Sigmoid colon (tissue), 4 donors: ENCODE results near the gene COPS3.

ENCODE experiments used
- CTCF ChIP-seq, 4 experiments: fragments of 450-650 bp in 3 of 4; fragments of 200-600 bp in 1 of 4; IDR thresholded peaks; one replicate each; pipeline ENCODE4 v1.5.1; 2016 to 2019; ENCODE audit warnings: antibody characterized with exemption in 4 of 4, mild to moderate bottlenecking in 3 of 4, moderate library complexity in 2 of 4
- EP300 ChIP-seq, 4 donors: sonication (generic); formaldehyde crosslinking; IDR thresholded peaks; one replicate each; pipeline ENCODE4 v1.6.1; 2017; ENCODE audit warnings: antibody characterized with exemption in 4 of 4
- POLR2A ChIP-seq, 2 donors: fragments of 450-650 bp; IDR thresholded peaks; one replicate each; pipeline ENCODE4 v1.6.1; 2016; ENCODE audit warnings: antibody characterized with exemption in 2 of 2, mild to moderate bottlenecking in 2 of 2, moderate library complexity in 2 of 2
- POLR2AphosphoS5 ChIP-seq, 4 donors: sonication (generic); formaldehyde crosslinking; IDR thresholded peaks; one replicate each; pipeline ENCODE4 v1.6.1; 2017; ENCODE audit warnings: antibody characterized with exemption in 4 of 4

- TF ChIP-seq CTCF (IDR thresholded peaks at IDR 0.05) (no peak), POLR2A (IDR thresholded peaks at IDR 0.05) (no peak), EP300 (IDR thresholded peaks at IDR 0.05) (no peak), POLR2AphosphoS5 (IDR thresholded peaks at IDR 0.05) (no peak)
These were observed 44.2 kb upstream of the COPS3 start for GRCh38 chr17:17325228-17325627.
